K562 (cell line): ENCODE results near the gene CACNA2D2. TPM values are rescaled to one million over a fixed set of nuclear protein-coding genes. Genes with fewer than 3 reads are reported as not detected.
A peak's percentile ranks its signal among the peaks of the same experiment; 100 is the strongest.

Source experiments
- BHLHE40 ChIP-seq: IDR thresholded peaks from 2 replicates; pipeline ENCODE4 v1.6.1; 2011; ENCODE audit warnings: low read length, improper control_type of control experiment
- BRD4 ChIP-seq: fragments of 200-600 bp; sonication (generic); IDR thresholded peaks from 2 replicates; pipeline ENCODE4 v1.6.1; 2017; ENCODE audit warnings: inconsistent platforms
- CCNT2 ChIP-seq: IDR thresholded peaks from 2 replicates; pipeline ENCODE4 v1.6.1; 2011; ENCODE audit warnings: borderline replicate concordance, low read depth, mild to moderate bottlenecking, moderate library complexity, mixed read lengths, low read length; ENCODE audit not compliant: insufficient read length; ENCODE audit errors: extremely low read depth
- CTCFL ChIP-seq: IDR thresholded peaks from 2 replicates; pipeline ENCODE4 v1.6.1; 2011; ENCODE audit warnings: borderline replicate concordance, low read depth, mild to moderate bottlenecking, moderate library complexity, low read length; ENCODE audit not compliant: insufficient read depth, poor library complexity, severe bottlenecking
- DMBX1 ChIP-seq: fragments of 250-450 bp; sonication (Bioruptor Pico); IDR thresholded peaks from 2 replicates; pipeline ENCODE4 v1.8.0; 2022; ENCODE audit warnings: inconsistent platforms, mild to moderate bottlenecking, moderate library complexity, borderline replicate concordance
- ELF2 ChIP-seq: fragments of 250-450 bp; sonication (Bioruptor Pico); IDR thresholded peaks from 2 replicates; pipeline ENCODE4 v1.5.0; 2021; ENCODE audit warnings: mild to moderate bottlenecking
- FUS ChIP-seq: fragments of 200-400 bp; formaldehyde crosslinking; optimal IDR thresholded peaks from 2 replicates; pipeline ENCODE3; 2017; ENCODE audit warnings: low read depth, low read length
- HNRNPL ChIP-seq: fragments of 200-400 bp; formaldehyde crosslinking; IDR thresholded peaks from 2 replicates; pipeline ENCODE4 v1.6.1; 2017; ENCODE audit warnings: low read depth, mild to moderate bottlenecking, low read length
- KAT2B ChIP-seq: IDR thresholded peaks from one replicate; pipeline ENCODE4 v1.6.1; 2012; ENCODE audit warnings: low read depth, mild to moderate bottlenecking, control low read depth, inconsistent platforms, low read length, moderate library complexity
- KDM4B ChIP-seq, 2 experiments: fragments of 450-650 bp in 1 of 2; sonication (generic) in 1 of 2; IDR thresholded peaks; 2 replicates each; pipeline ENCODE4 v1.6.1; 2016 to 2017; ENCODE audit warnings: borderline replicate concordance in 2 of 2, antibody characterized with exemption in 1 of 2, low read depth in 1 of 2, mild to moderate bottlenecking in 1 of 2
- NR4A1 ChIP-seq, 2 experiments: fragments of 250-450 bp in 1 of 2; fragments of 450-650 bp in 1 of 2; sonication (Bioruptor Pico) in 1 of 2; IDR thresholded peaks; 2 replicates each; pipeline versions ENCODE4 v1.4.0 to v1.6.1; 2016 to 2020; ENCODE audit warnings: mild to moderate bottlenecking in 2 of 2, missing compliant biosample characterization in 1 of 2, missing genetic modification characterization in 1 of 2, moderate library complexity in 1 of 2
- RUNX1 ChIP-seq: sonication (generic); IDR thresholded peaks from 2 replicates; pipeline ENCODE4 v1.6.1; 2016; ENCODE audit warnings: antibody characterized with exemption, low read depth
- TBL1XR1 ChIP-seq, 2 experiments: IDR thresholded peaks; 2 replicates each; pipeline ENCODE4 v1.6.1; 2012; ENCODE audit warnings: improper control_type of control experiment in 2 of 2, low read length in 2 of 2, mild to moderate bottlenecking in 1 of 2
- THRAP3 ChIP-seq: fragments of 450-650 bp; IDR thresholded peaks from 2 replicates; pipeline ENCODE4 v1.6.1; 2016; ENCODE audit warnings: mild to moderate bottlenecking, inconsistent platforms, borderline replicate concordance
- ZC3H4 ChIP-seq: sonication (generic); formaldehyde crosslinking; IDR thresholded peaks from 2 replicates; pipeline ENCODE4 v1.9.0; 2021; ENCODE audit warnings: missing genetic modification reagents, borderline replicate concordance
- ZFP1 ChIP-seq: fragments of 450-650 bp; formaldehyde crosslinking; IDR thresholded peaks from 2 replicates; pipeline ENCODE4 v1.4.0; 2020; ENCODE audit warnings: mild to moderate bottlenecking, mixed read lengths
- ZNF12 ChIP-seq: sonication (generic); formaldehyde crosslinking; IDR thresholded peaks from 2 replicates; pipeline ENCODE4 v1.4.0; 2020; ENCODE audit warnings: mild to moderate bottlenecking, missing genetic modification reagents
- ZNF165 ChIP-seq: fragments of 250-450 bp; sonication (Bioruptor Pico); IDR thresholded peaks from 2 replicates; pipeline ENCODE4 v1.4.0; 2020; ENCODE audit warnings: borderline replicate concordance
- ZNF3 ChIP-seq: fragments of 250-450 bp; sonication (Bioruptor Pico); IDR thresholded peaks from 2 replicates; pipeline ENCODE4 v1.5.0; 2021; ENCODE audit warnings: mild to moderate bottlenecking, moderate library complexity
- ZNF589 ChIP-seq: fragments of 200-800 bp; sonication (Bioruptor generic); IDR thresholded peaks from 2 replicates; pipeline ENCODE4 v1.6.1; 2016; ENCODE audit warnings: low read depth, missing genetic modification characterization, missing compliant biosample characterization
- ZNF75A ChIP-seq: fragments of 450-650 bp; formaldehyde crosslinking; IDR thresholded peaks from 2 replicates; pipeline ENCODE4 v1.4.0; 2020; ENCODE audit warnings: mild to moderate bottlenecking
- ZNF76 ChIP-seq: fragments of 250-450 bp; sonication (Bioruptor Pico); IDR thresholded peaks from 2 replicates; pipeline ENCODE4 v1.4.0; 2020; ENCODE audit warnings: mild to moderate bottlenecking, moderate library complexity, borderline replicate concordance
- ZNF780A ChIP-seq: fragments of 250-450 bp; sonication (Bioruptor Pico); IDR thresholded peaks from 2 replicates; pipeline ENCODE4 v1.5.0; 2021; ENCODE audit warnings: mild to moderate bottlenecking
- polyA plus RNA-seq, 8 experiments: library from polyadenylated mRNA; depleted of rRNA in 4 of 8; stranded (reverse) in 5 of 8; unstranded in 3 of 8; fragments of >200 nt; fragmentation: Nextera tagmentation in 2 of 8; fragmentation: Illumina TruSeq in 1 of 8; extraction: Ambion mirVana in 2 of 8; extraction: Trizol in 1 of 8; gene quantifications; 2 replicates each; pipeline versions ENCODE4 v1.2.1 to v1.2.3, GENCODE V29; 2011 to 2014; ENCODE audit warnings: inconsistent platforms in 1 of 8, missing spikeins in 1 of 8
- total RNA-seq, 7 experiments: library from RNA; depleted of rRNA in 6 of 7; stranded (reverse); fragments of >200 nt in 6 of 7; fragmentation: Illumina TruSeq in 2 of 7; extraction: Trizol in 2 of 7; gene quantifications; 2 replicates each; pipeline versions ENCODE4 v1.2.1 to v1.2.3, GENCODE V29; 2011 to 2021; ENCODE audit warnings: low replicate concordance in 1 of 7
- TF ChIP-seq, protein P1 (sequence below): sonication (generic); formaldehyde crosslinking; IDR thresholded peaks from 2 replicates; pipeline ENCODE4 v1.8.0; 2022; ENCODE audit warnings: mild to moderate bottlenecking, missing genetic modification reagents
- TF ChIP-seq, protein P2 (sequence below): fragments of 450-650 bp; conservative IDR thresholded peaks from 2 replicates; pipeline ENCODE4 v1.6.1; 2016; ENCODE audit warnings: missing genetic modification characterization, low read depth, mild to moderate bottlenecking, missing compliant biosample characterization, moderate library complexity

The CACNA2D2 gene
- total and polyA plus RNA-seq, 9 of the 15 experiments (the other 6 are each of a cell fraction or from before 2014, with no cell fraction given) = 0.11 to 0.58 (median 0.36) TPM; not detected in 2

- TF ChIP-seq, protein P1, sequence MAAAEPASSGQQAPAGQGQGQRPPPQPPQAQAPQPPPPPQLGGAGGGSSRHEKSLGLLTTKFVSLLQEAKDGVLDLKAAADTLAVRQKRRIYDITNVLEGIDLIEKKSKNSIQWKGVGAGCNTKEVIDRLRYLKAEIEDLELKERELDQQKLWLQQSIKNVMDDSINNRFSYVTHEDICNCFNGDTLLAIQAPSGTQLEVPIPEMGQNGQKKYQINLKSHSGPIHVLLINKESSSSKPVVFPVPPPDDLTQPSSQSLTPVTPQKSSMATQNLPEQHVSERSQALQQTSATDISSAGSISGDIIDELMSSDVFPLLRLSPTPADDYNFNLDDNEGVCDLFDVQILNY (CRISPR knock-in tag) = no peak
- TF ChIP-seq DMBX1 (no peak), RUNX1 (no peak), FUS (no peak), CTCFL (no peak), ZNF12 (CRISPR knock-in tag) (no peak), ZFP1 (CRISPR knock-in tag) (no peak), CCNT2 (peak; percentile 41), HNRNPL (0 out of 2 replicates have a peak, but pooled peaks have one; percentile 22), ZC3H4 (CRISPR knock-in tag) (no peak), ELF2 (CRISPR knock-in tag) (no peak), TBL1XR1 (IDR thresholded peaks at IDR 0.05; ENCODE audit: low read length in 2 of 2) (no peak), ZNF75A (CRISPR knock-in tag) (no peak), NR4A1 (CRISPR knock-in tag; IDR thresholded peaks at IDR 0.05) (no peak), NR4A1 (tag; IDR thresholded peaks at IDR 0.05) (peak; percentile 41; the same call in 1 of the 2 replicates), THRAP3 (no peak), KDM4B (IDR thresholded peaks at IDR 0.05; ENCODE audit: borderline replicate concordance in 2 of 2, low read depth in 1 of 2) (no peak), ZNF780A (CRISPR knock-in tag) (no peak), BRD4 (no peak), ZNF589 (CRISPR knock-in tag) (no peak), ZNF76 (CRISPR knock-in tag) (no peak), KAT2B (no peak), BHLHE40 (0 out of 2 replicates have a peak, but pooled peaks have one; percentile 6), ZNF3 (no peak), ZNF165 (CRISPR knock-in tag) (no peak)
- TF ChIP-seq, protein P2, sequence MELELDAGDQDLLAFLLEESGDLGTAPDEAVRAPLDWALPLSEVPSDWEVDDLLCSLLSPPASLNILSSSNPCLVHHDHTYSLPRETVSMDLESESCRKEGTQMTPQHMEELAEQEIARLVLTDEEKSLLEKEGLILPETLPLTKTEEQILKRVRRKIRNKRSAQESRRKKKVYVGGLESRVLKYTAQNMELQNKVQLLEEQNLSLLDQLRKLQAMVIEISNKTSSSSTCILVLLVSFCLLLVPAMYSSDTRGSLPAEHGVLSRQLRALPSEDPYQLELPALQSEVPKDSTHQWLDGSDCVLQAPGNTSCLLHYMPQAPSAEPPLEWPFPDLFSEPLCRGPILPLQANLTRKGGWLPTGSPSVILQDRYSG = no peak
Observed at GRCh38 chr3:50340448-50341329, 162.7 kb downstream of the CACNA2D2 start, which contains the start of gene RASSF1 (continued).
